Fibroblast of the aortic adventitia (primary cell): Measurements from ENCODE around the gene SPO11. TPM values are rescaled to one million over a fixed set of nuclear protein-coding genes. Genes with fewer than 3 reads are reported as not detected.

Experiments used
- DNase-seq: peaks from one replicate; pipeline ENCODE4 v3.0.0-alpha.2; 2010; ENCODE audit warnings: low read depth
- H3K4me3 ChIP-seq: 2 replicates; pipeline ENCODE4 v1.5.1; 2011; ENCODE audit warnings: low read depth, mild to moderate bottlenecking, control low read depth, low read length, moderate library complexity
- CTCF ChIP-seq: IDR thresholded peaks from 2 replicates; pipeline ENCODE4 v1.5.1; 2011; ENCODE audit warnings: mild to moderate bottlenecking, low read length, control low read depth, inconsistent platforms; ENCODE audit not compliant: insufficient read depth
- total RNA-seq: library from RNA; depleted of rRNA; stranded (reverse); fragments of >200 nt; gene quantifications from 2 replicates; pipeline ENCODE4 v1.2.3, GENCODE V29; 2012; ENCODE audit warnings: low replicate concordance

SPO11 gene
- total RNA-seq, 1 donor = not detected

- no peak for TF ChIP-seq CTCF
- DNase-seq = no peak
- no peak overlapping the region for H3K4me3 ChIP-seq
Measured at GRCh38 chr20:57369596-57369995, 40.0 kb downstream of the SPO11 start.

DNA sequence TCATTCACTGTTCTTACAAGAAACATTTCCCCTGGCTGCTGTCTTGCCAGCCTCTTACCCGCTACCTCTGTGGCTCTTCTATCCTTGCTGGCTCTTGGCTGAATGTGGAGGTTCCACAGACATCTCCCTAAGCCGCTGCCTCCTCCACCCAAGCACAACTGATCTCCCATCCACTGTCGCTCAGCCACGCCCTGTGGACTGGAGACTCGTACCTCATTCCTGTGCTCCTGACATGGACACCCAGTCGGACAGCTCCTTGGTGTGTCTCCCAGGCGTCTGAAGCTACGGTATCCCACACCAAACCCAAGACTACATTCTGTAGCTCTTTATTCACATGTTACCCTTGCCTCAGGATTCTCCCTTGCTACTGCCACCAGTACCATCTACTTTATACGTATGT is 40.7 kb downstream of the SPO11 start:
- no peak overlapping the region for H3K4me3 ChIP-seq
- no peak for TF ChIP-seq CTCF
- no peak for DNase-seq

DNA sequence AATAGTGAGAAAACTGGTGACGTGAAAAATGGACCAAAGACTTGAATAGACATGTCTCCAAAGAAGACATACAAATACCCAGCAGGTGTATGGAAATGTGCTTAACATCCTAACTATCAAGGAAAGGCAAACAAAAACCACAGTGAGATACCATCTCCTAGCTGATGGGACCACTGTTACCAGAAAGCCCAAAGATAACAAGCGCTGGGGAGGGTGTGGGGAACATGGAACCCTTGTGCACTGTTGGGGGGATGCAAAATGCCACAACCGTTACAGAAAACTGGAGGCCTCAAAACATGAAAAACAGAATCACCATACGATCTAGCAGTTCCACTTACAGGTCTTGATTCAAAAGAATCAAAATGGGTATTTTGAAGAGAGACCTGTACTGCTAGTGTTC is 41.8 kb downstream of the SPO11 start:
- no peak for DNase-seq
- TF ChIP-seq CTCF = no peak

GRCh38 chr20:57372157-57372556 is 42.6 kb downstream of the SPO11 start:
- H3K4me3 ChIP-seq = no peak overlapping the region
- TF ChIP-seq CTCF = no peak
- no peak for DNase-seq

More for the DNA sequence above, 41.8 kb downstream of the SPO11 start:
- H3K4me3 ChIP-seq = no peak overlapping the region

GRCh38 chr20:57372581-57373350 is 43.2 kb downstream of the SPO11 start:
- DNase-seq = no peak
- no peak overlapping the region for H3K4me3 ChIP-seq
- no peak for TF ChIP-seq CTCF

- H3K4me3 ChIP-seq = no peak overlapping the region
- no peak for TF ChIP-seq CTCF
- DNase-seq = no peak
Measured at GRCh38 chr20:57374343-57374930, 44.8 kb downstream of the SPO11 start.
